Esophagus squamous epithelium (tissue), 5 donors: ENCODE results near the gene SNRPN. TPM values are rescaled to one million over a fixed set of nuclear protein-coding genes. Genes with fewer than 3 reads are reported as not detected.

ENCODE experiments used
- DNase-seq: peaks from one replicate; lab custom pipeline; 2025; lab: John Stamatoyannopoulos, UW
- H3K27ac ChIP-seq, 4 donors: fragments of 200-600 bp; sonication (generic); one replicate each; pipeline ENCODE4 v1.5.1; 2016 to 2019; ENCODE audit warnings: mild to moderate bottlenecking in 1 of 4
- H3K27me3 ChIP-seq, 4 donors: fragments of 200-600 bp; sonication (generic); 1 replicate in 3 of 4; 2 replicates in 1 of 4; pipeline versions ENCODE4 v1.5.1 to v1.6.0; 2017 to 2021; ENCODE audit warnings: antibody characterized with exemption in 1 of 4
- H3K36me3 ChIP-seq, 3 donors: fragments of 200-600 bp; sonication (generic); one replicate each; pipeline ENCODE4 v1.5.1; 2016 to 2019
- H3K4me1 ChIP-seq, 3 donors: fragments of 200-600 bp; sonication (generic); one replicate each; pipeline ENCODE4 v1.5.1; 2017 to 2019
- H3K4me3 ChIP-seq, 4 donors: fragments of 200-600 bp; sonication (generic); 1 replicate in 3 of 4; 2 replicates in 1 of 4; pipeline ENCODE4 v1.5.1; 2016 to 2019; ENCODE audit warnings: mild to moderate bottlenecking in 2 of 4, moderate library complexity in 1 of 4
- H3K9me3 ChIP-seq, 3 donors: fragments of 200-600 bp; sonication (generic); one replicate each; pipeline ENCODE4 v1.5.1; 2016 to 2019
- CTCF ChIP-seq, 6 experiments: fragments of 450-650 bp in 4 of 6; fragments of 200-600 bp in 2 of 6; sonication (generic) in 2 of 6; IDR thresholded peaks; one replicate each; pipeline ENCODE4 v1.5.1; 2016 to 2019; ENCODE audit warnings: antibody characterized with exemption in 6 of 6, mild to moderate bottlenecking in 4 of 6, moderate library complexity in 4 of 6
- POLR2A ChIP-seq, 4 donors: fragments of 450-650 bp; IDR thresholded peaks; one replicate each; pipeline ENCODE4 v1.6.1; 2017; ENCODE audit warnings: antibody characterized with exemption in 4 of 4, mild to moderate bottlenecking in 4 of 4, moderate library complexity in 3 of 4
- WGBS, 2 donors: methylation state at CpG; one replicate each; pipeline ENCODE4 v1.1.5; 2018; 5-methylcytosine and 5-hydroxymethylcytosine counted together
- intact Hi-C: fragments of 100-400 bp; cut with DNase I; formaldehyde crosslinking; loops from one replicate; pipeline ENCODE4 v1.15.0; 2022
- total RNA-seq, 4 donors: library from RNA; depleted of rRNA; stranded (reverse); fragments of >200 nt; gene quantifications; one replicate each; pipeline ENCODE4 v1.1.0, GENCODE V29; 2016
- donor health status: DM: yes; HTN: yes; CAD: no.

SNRPN gene
- total RNA-seq, 4 donors from 2014 or later: 14.7 to 53.8 (median 35.0) TPM

- Histone ChIP-seq H3K9me3 (no peaks in the 10 kb centered on the region), H3K4me3 (no peak overlapping the region), H3K27ac (no peak overlapping the region), H3K36me3 (no peaks in the 10 kb centered on the region), H3K4me1 (no peaks in the 10 kb centered on the region), H3K27me3 (no peaks in the 10 kb centered on the region)
- intact Hi-C loops: no loop called here
- TF ChIP-seq CTCF (IDR thresholded peaks at IDR 0.05) (no peak), POLR2A (IDR thresholded peaks at IDR 0.05) (no peak)
- DNase-seq: no peak
- whole genome bisulfite sequencing, 2 donors: 40 to 91% methylated on average over 1 of the region's 1 CpG
Observed at GRCh38 chr15:24943361-24943760, 11.4 kb upstream of the SNRPN start.

GRCh38 chr15:24944954-24945353 is 9.8 kb upstream of the SNRPN start:
- Histone ChIP-seq H3K27ac (no peak overlapping the region), H3K4me3 (no peak overlapping the region), H3K9me3 (no peaks in the 10 kb centered on the region), H3K4me1 (no peaks in the 10 kb centered on the region), H3K36me3 (no peaks in the 10 kb centered on the region), H3K27me3 (no peaks in the 10 kb centered on the region)
- 17 to 33% methylated on average over 1 of the region's 1 CpG for WGBS, 2 donors
- intact Hi-C loops: no loop called here
- DNase-seq: no peak
- TF ChIP-seq CTCF (IDR thresholded peaks at IDR 0.05): no peak
- no peak for TF ChIP-seq POLR2A (IDR thresholded peaks at IDR 0.05)

DNA sequence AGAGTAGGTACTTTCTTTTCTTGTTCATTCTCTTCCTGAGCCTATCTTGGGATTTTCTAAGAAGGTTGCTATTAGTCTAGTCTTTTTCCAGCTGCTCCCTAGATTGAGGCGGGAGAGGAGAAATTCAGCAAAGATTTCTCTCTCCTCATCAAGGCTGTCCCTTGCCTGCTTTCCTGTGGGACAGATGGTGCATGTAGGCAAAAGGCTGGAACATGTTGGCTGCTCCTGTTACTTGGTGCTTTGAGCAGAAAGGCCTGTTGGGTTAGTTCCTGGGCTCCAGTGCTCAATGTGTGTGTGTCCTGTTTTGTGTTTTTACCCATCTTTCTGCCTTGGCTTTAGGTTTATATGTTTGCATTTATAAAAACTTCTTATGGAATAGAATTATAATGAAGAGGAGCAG is 9.1 kb upstream of the SNRPN start:
- Histone ChIP-seq H3K4me3 (no peak overlapping the region), H3K36me3 (no peaks in the 10 kb centered on the region), H3K4me1 (no peaks in the 10 kb centered on the region), H3K27ac (no peak overlapping the region), H3K27me3 (no peaks in the 10 kb centered on the region), H3K9me3 (no peaks in the 10 kb centered on the region)
- intact Hi-C loops: no loop called here
- 87 to 100% methylated on average over 1 of the region's 1 CpG for WGBS, 2 donors
- DNase-seq: no peak
- TF ChIP-seq POLR2A (IDR thresholded peaks at IDR 0.05) (no peak), CTCF (IDR thresholded peaks at IDR 0.05) (no peak)

DNA sequence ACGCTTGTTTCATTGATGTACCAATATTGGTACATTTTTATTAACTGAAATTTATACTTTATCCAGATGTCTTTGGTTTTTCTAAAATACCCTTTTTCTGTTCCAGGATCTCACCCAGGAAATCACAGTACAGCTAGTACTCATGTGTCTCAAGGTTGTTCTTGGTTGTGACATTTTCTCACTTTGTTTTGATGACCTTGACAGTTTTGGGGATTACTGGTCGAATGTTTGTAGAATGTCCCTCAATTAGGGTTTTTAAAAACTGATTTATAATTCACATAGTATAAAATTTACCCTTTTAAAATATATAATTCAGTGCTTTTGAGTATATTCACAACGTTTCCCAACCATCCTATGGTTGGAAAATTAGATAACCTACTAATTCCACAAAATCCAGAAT is 6.3 kb upstream of the SNRPN start:
- WGBS, 2 donors: 50 to 61% methylated on average over 3 of the region's 3 CpGs
- H3K4me1 ChIP-seq: no peaks in the 10 kb centered on the region
- TF ChIP-seq POLR2A (IDR thresholded peaks at IDR 0.05) (no peak), CTCF (IDR thresholded peaks at IDR 0.05) (no peak)
- intact Hi-C loops: no loop called here
- DNase-seq: no peak
- no peak overlapping the region for H3K27ac ChIP-seq
- no peaks in the 10 kb centered on the region for H3K36me3 ChIP-seq
- no peak overlapping the region for H3K4me3 ChIP-seq
- H3K27me3 ChIP-seq: no peaks in the 10 kb centered on the region
- H3K9me3 ChIP-seq: no peaks in the 10 kb centered on the region

- Histone ChIP-seq H3K36me3 (no peaks in the 10 kb centered on the region), H3K9me3 (peaks cover 0 to 25% (median 0%) of the 10 kb centered on the region in 3 donors), H3K27me3 (no peaks in the 10 kb centered on the region), H3K4me1 (peaks cover 0 to 12% (median 3%) of the 10 kb centered on the region in 3 donors), H3K4me3 (peak overlapping the region; percentile 49 to 82 (median 72)), H3K27ac (peak overlapping the region; percentile 71 to 94 (median 90))
- 44 to 55% methylated on average over 30 to 31 of the region's 31 CpGs for WGBS, 2 donors
- intact Hi-C loops: no loop called here
- no peak for DNase-seq
- TF ChIP-seq CTCF (IDR thresholded peaks at IDR 0.05) (no peak), POLR2A (IDR thresholded peaks at IDR 0.05) (no peak)
Observed at GRCh38 chr15:24955531-24955921, 739 bp downstream of the SNRPN start.
